NCI-H146 treated with DMSO at 0.1 percent for 48 hours (cell line): Measurements from ENCODE around the gene FNDC3B.

Experiments
- DNase-seq: peaks from one replicate; lab custom pipeline; 2025; ENCODE audit not compliant: unreplicated experiment; lab: John Stamatoyannopoulos, UW

The FNDC3B gene

DNA sequence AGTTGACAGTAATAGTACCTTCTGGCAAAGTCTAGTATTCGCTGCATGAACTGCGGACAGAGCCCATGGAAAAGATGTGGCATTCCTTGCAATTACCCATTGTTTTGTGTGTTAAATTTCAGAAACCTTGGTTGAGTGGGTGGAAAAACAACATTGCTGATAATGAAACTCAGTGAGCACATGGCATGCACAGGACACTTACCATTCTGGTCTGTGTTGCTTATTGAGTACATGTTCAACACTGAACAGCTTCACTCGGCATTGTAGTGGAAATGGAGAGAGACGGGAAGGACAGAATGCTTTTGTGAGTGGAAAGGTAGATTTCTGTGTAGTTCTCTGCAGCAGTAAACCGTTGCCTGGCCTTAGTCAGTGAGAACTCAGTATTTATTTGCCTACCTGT, 165.3 kb downstream of the FNDC3B start:
- DNase-seq, result no peak

DNA sequence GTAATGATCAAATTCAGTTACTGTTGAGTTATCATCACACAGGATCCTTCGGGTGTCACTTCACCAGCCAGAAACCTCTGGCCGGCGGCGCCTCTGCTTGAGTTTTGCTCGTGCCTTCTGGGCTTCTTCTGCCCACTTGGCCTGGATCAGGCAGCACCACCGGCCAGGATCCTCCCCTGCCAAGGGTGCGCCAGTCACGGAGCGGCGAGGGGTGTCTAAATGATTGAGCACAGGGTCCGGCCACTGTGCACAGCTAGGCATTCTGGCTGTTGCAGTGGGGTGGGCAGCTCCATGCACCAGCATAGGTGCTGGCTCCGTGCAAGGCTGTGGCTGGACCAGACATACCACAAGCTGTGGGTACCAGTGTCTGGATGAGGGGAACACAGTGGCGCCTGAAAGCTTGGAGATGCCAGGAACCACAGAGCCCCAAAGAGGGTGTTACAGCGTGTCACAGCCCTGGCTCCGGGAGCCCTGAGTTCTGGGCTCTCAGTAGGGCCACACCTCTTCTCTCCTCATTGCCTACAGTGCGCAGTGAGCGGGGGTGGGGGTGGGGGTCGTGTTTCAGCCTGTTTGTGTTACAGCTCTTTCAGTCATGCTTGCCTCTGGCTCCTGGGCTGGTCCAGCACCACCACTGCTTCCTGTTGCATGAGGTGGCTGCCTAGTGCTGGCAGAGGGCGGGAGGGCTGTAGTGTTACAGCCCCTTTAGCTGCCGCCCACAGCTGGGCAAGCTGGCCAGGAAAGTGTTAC, 169.4 kb downstream of the FNDC3B start:
- no peak for DNase-seq

DNA sequence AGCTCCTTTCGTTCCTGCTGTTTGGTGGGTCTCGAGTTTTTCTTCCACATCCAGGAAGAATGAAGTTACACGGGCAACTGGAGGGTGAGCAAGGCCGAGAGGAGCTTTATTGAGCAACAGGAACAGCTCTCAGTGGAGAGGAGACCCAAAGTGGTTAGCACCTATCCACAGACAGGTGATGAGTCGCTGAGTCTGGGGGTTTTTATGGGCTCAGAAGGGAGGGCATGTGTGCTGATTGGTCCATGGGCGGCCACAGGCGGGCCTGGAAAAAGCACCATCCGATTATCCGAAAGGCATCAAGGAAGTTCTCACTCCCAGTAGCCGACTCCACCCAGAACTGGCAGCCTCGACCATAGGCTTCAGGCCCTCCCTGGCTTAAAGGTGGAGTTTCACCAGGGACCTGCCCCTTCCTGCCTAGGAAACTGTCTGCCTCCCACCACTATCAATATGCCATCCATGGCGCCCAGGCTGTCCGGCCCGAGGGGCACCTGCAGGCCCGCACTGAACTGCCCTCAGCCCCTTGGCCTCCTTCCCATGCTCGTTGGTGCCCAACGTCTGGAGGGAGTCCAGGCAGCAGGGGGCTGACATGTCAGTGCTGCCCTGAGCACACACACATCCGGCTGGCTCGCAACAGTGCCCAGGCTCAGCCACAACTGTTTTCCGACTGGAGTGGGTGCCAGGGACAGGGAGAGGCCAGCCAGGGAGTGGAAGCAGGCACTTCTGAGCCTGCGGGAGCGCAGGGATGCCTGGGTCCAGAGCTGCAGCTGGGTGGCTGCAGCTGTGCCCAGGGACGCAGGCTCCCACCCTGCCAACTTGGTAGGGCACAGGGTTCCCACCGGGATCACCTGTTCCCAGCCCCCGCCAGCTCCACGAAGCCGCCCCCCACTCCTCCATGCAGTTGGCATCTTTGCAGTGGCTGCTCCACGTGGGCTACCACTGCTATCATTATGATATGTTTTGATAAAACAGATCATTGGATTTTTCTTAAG, 170.2 kb downstream of the FNDC3B start:
- DNase-seq, result no peak

- no peak for DNase-seq
Observed at GRCh38 chr3:172210355-172210754, 171.0 kb downstream of the FNDC3B start.

GRCh38 chr3:172211123-172211522, 171.7 kb downstream of the FNDC3B start:
- no peak for DNase-seq

DNA sequence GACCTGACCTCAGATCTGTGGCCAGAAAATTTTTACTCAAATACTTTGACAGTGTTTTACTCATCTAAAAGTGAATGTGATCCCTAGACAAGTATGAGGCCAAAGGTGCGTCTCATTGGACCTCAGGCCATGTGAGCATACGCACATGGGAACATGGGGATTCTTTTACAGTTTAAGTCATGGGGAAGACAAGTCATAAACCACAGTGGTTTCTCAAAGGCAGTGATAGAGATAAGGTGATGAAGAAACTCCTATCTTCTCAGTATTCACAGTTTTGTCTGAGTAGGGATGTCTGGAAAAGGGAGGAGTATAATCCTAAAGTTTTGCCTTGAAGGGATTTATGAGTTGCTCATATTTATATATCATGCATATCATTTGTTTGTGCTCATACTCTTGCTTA, 173.8 kb downstream of the FNDC3B start:
- DNase-seq, result no peak

GRCh38 chr3:172213904-172214303, 174.5 kb downstream of the FNDC3B start:
- no peak for DNase-seq

DNA sequence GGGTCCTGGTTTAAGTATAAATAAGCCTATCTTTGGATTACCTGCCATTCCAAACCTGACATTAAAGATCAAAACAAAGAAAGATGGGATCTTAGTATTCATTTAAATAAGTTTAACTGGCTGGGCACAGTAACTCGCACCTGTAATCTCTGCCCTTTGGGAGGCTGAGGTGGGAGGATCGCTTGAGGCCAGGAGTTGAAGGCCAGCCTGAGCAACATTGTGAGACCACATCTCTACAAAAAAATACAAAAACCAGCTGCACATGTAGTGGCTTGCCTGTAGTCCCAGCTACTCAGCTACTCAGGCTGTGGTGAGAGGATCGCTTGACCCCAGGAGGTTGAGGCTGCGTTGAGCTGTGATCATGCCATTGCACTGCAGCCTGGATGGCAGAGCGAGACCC, 176.9 kb downstream of the FNDC3B start:
- no peak for DNase-seq

DNA sequence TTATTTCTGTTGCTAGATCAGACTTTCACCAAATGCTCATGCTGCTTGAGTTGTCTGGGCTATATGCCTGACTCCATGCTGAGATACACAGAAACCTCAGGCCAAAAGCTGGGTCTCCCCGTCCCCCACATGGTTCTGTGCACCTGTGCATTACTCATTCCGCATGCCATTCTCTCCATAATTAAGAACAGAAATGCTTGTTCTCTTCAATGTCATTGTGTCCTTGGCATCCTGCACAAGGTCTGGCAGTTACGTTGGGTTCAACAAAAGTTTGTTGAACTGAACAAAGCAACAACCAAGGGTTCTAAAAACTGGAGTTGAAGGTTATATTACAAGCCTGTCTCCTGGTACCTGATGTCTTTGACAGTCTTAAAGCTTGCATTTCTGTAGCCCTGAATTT, 177.5 kb downstream of the FNDC3B start:
- DNase-seq, result no peak

DNA sequence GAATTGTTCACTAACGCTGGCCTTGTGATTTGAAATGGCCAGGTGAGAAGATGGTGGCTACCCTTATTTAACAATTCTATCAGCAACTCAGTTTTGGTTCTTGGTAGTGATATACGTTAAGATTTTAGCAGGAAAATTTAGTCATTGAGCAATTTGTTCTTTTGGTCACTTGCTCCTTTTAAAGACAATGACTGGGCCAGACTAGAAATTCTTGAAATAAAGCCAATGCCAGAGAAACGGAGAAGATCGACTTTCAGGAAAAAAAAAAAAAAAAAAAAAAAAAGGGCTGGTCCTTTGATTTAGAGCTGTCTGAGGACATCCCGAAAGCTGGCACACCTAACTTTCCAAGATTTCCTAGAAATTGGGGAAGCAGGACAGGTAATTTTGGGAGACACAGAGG, 178.5 kb downstream of the FNDC3B start:
- no peak for DNase-seq

GRCh38 chr3:172218350-172219323, 179.3 kb downstream of the FNDC3B start:
- no peak for DNase-seq

- no peak for DNase-seq
Observed at GRCh38 chr3:172219750-172220149, 180.4 kb downstream of the FNDC3B start.

DNA sequence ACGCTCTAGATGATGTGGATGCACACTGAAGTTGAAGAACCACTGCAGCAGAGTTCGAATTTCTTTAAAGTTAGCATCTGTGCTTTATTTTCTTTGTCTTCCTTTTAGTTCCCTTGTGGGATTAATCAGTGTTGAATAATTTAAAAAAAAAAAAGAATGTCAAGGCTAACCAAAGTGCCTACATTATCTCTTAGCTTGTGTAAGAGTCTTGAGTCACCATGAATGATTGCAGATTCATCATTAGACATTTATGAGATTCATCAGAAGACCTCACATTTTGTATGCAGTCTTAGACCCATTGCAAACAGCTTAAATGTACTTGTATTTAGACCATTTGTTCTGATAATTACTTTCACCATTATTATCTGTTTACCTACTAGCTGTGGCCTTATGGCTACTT, 182.2 kb downstream of the FNDC3B start:
- peak; percentile 24 for DNase-seq

DNA sequence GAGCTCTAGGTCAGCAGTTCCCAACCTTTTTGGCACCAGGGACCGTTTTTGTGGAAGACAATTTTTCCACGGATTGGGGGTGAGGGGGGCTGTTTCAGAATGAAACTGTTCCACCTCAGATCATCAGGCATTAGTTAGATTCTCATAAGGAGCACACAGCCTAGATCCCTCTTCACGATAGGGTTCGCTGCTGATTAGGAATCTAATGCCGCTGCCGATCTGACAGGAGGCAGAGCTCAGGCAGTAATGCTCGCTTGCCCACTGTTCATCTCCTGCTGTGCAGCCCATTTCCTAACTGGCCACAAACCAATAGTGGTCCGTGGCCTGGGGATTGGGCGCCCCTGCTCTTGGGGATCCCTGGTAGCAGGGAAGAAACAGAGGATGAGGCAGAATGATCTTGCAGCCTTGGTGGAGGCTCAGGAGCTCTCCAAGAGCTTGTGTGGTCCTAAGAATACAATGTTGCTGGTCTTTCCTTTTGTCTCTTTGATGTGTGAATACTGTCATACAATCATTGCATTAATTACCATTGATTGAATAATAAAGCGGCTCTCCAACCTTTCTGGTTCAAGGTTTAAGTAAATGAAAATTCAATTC, 183.2 kb downstream of the FNDC3B start:
- no peak for DNase-seq

DNA sequence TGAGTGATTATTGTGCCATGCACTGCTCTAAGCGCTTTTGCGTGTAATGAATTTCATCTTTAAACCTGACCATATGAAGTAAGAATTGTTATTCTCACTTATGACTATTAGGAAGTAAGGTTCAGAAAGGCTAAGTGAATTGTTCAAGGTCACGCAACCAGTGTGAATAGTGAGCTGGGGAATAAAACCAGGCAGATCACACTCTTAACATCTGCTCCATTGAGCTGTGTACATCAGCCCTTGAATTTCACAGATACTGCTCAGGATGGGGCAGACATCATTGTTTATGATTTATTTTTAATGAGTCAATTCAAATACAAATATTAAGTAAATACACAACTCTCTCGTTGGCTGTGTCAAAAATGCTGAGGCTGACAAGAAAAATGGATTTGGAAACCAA, 184.5 kb downstream of the FNDC3B start:
- DNase-seq, result no peak

DNA sequence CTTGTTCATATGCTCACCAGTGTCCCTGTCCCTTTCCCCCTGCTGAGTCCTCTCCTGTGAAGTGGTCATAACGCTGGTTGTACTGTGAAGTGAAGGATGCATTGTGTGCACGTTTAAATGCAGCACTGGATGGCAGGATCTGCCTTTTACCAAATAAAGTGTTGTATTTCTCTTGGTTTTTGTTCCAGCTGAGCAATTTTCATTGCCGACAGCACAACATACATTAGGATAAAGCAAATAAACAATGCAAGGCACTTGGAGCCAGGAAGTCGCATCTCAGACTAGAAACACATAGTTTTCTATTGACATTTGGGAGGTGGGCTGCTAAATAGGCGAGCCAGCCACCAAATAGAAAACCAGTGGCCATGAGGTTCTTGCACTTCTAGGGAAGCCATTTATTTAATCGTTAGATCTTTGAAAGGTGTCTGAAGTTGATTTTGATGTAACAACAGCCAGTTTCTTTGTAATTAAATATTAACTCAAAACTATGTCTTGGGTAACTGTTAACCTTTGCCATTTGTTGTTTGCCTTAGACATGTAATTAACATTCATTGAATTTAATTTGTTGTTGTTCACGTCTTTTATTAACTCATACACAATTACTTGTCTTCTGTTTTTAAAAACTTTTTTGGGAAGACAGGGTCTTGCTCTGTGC, 185.3 kb downstream of the FNDC3B start:
- no peak for DNase-seq

DNA sequence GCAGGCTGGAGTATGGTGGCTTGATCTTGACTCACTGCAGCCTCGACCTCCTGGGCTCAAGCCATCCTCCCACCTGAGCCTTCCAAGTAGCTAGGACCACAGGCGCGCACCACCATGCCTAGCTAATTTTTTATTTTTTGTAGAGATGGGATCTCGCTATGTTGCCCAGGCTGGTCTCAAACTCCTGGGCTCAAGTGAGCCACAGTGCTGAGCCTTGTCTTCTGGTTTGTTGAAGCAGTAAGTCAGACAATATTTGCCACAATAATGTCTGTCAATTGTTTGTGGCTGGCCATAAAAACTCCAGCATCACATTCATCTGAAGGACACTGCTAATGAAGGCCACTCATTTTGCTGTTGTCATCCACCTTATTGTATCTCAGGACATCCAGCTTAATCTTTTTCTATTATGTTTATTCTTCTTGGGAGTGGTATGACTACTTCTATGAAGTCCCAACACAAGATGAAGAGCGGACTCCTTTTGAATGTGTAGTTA, 185.9 kb downstream of the FNDC3B start:
- DNase-seq, result no peak

GRCh38 chr3:172226831-172227230, 187.5 kb downstream of the FNDC3B start:
- no peak for DNase-seq

DNA sequence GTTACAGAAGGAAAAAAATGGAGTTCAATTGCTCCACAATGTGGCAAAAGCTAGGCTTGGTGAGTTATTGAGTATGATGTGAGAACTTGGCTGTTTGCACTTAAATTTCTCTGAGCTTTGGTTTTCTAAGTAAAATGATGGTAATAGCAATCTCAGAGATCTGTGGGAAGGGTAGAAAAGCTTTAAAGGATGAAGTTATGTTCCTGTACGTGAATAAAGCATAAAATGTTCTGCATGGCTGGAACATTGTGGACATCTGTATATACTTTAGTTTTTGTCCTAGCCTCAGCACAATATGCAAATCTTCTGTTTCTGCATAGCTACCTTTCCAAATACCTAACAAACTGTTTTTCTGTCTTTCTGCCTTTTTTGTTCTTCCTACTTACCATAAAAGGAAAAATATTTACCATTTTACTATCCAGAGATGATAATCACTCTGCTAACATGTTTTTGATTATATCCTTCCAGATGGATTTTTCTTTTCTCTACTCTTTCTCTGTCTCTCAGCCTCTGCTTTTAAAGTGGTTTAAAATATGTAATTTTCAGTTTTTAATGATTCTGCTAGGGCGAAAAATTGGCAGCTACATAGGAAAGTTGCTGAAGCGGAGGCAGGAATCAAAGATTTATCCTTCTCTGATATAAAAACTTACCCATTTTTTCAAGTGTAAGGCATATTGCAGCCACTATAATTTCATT, 188.1 kb downstream of the FNDC3B start:
- DNase-seq, result no peak
